Measurements from ENCODE around the gene RAPSN. TPM values are rescaled to one million over a fixed set of nuclear protein-coding genes. Genes with fewer than 3 reads are reported as not detected.

The RAPSN gene
- total RNA-seq, 6 experiments from 2014 or later, result 0.15 to 0.49 (median 0.25) TPM; not detected in 3

DNA sequence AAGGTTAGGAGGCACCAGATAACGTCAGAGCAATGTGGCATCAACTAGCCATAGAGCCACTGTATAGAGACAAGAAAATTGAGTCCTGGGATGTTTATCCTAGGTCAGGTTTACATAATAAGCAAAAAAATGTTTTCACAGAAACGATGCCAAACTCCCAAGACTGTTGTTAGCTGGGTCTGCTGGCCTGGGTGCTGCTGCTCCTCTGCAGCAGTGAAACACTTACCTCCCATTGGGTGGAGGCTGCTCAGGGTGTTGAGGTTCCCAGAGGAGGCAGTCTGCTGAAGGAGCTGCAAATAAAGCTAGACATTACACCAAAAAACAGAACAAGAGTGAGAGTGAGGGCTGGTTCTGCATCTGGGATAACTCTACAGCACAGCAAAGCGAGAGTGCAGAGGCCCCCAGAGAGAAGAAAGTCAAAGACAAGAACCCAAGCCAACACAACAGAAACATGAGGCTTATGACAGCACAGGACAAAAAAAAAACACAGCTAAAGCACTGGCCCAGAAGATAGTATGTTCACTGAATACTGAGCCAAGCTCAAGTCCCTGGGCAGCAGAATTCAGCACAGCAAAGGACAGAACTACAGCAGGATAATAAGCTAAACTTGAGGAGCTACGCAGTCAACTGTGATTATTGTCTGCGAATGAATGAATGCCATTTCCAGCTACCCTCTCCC lies 29.9 kb upstream of the RAPSN start:
- no peaks in the 10 kb centered on the region for H3K9me3 ChIP-seq
- DNase-seq (no peak), ATAC-seq (no peak)
- no peak overlapping the region for H3K4me3 ChIP-seq
- peaks cover 21 to 99% (median 67%) of the 10 kb centered on the region in 4 donors for H3K36me3 ChIP-seq
- no peaks in the 10 kb centered on the region for H3K4me1 ChIP-seq
- WGBS (ENCODE audit: insufficient coverage, low coverage, low lambda C conversion rate, missing lambda C conversion rate), result 63% methylated on average over 4 of the region's 5 CpGs
- no peak overlapping the region for H3K27ac ChIP-seq
- TF ChIP-seq POLR2A (IDR thresholded peaks at IDR 0.05), result no peak
- TF ChIP-seq, protein P1, sequence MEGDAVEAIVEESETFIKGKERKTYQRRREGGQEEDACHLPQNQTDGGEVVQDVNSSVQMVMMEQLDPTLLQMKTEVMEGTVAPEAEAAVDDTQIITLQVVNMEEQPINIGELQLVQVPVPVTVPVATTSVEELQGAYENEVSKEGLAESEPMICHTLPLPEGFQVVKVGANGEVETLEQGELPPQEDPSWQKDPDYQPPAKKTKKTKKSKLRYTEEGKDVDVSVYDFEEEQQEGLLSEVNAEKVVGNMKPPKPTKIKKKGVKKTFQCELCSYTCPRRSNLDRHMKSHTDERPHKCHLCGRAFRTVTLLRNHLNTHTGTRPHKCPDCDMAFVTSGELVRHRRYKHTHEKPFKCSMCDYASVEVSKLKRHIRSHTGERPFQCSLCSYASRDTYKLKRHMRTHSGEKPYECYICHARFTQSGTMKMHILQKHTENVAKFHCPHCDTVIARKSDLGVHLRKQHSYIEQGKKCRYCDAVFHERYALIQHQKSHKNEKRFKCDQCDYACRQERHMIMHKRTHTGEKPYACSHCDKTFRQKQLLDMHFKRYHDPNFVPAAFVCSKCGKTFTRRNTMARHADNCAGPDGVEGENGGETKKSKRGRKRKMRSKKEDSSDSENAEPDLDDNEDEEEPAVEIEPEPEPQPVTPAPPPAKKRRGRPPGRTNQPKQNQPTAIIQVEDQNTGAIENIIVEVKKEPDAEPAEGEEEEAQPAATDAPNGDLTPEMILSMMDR (IDR thresholded peaks at IDR 0.05), result no peak
- intact Hi-C loops (cut with DNase I), result no loop called here
- no peaks in the 10 kb centered on the region for H3K27me3 ChIP-seq

DNA sequence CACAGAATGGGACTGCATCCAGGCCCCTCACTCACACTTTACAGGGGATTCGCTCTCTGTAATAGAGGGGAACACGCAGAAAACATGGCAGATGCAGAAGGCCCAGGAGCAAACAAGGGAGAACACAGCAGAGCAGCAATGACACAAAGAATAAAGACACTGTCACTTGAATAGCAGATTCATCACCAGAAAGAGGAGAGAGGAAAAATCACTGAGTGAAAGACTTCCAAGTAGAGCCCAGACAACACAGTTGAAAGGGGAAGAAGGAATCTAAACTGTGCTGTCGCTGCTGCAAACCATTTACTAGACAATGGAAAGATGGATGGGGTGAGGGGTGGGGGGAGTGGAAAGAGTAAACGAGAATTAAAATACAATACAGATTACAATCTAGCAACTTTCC lies 28.8 kb upstream of the RAPSN start:
- Histone ChIP-seq H3K4me3 (no peak overlapping the region), H3K36me3 (peaks cover 20 to 99% (median 65%) of the 10 kb centered on the region in 4 donors), H3K4me1 (no peaks in the 10 kb centered on the region), H3K27ac (no peak overlapping the region), H3K9me3 (no peaks in the 10 kb centered on the region), H3K27me3 (no peaks in the 10 kb centered on the region)
- intact Hi-C loops (cut with DNase I), result no loop called here
- DNase-seq (peak in 1 of 3 donors; percentile 11), ATAC-seq (no peak)
- no peak for TF ChIP-seq POLR2A (IDR thresholded peaks at IDR 0.05)
- TF ChIP-seq, protein P1 (IDR thresholded peaks at IDR 0.05), result no peak
- 73% methylated on average over 4 of the region's 4 CpGs for WGBS (ENCODE audit: insufficient coverage, low coverage, low lambda C conversion rate, missing lambda C conversion rate)

DNA sequence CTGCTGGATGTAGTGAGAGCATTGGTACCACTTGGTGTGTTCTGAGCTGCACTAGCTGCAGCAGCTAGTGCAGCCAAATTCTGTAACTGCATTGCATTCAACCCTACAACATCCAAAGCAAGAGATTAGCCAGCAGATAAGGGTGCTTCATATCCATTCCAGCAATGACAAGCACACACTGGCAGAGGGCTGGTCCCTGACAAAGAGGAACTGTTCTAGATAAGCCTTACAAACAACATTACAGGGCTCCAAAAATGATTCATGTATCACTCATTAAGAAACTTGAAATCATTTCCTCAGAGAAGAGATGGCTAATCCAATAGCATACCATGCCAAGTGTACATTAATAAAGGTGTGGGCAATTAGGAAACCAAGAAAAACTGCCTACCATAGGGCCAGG lies 28.4 kb upstream of the RAPSN start:
- no peaks in the 10 kb centered on the region for H3K27me3 ChIP-seq
- H3K36me3 ChIP-seq, result peaks cover 18 to 99% (median 63%) of the 10 kb centered on the region in 4 donors
- no peak for ATAC-seq
- H3K27ac ChIP-seq, result no peak overlapping the region
- DNase-seq, result peak in 1 of 3 donors; percentile 8
- H3K4me1 ChIP-seq, result peaks cover 0 to 2% (median 0%) of the 10 kb centered on the region in 4 donors
- no peak overlapping the region for H3K4me3 ChIP-seq
- H3K9me3 ChIP-seq, result no peaks in the 10 kb centered on the region
- intact Hi-C loops (cut with DNase I), result no loop called here
- TF ChIP-seq, protein P1 (IDR thresholded peaks at IDR 0.05), result no peak
- TF ChIP-seq POLR2A (IDR thresholded peaks at IDR 0.05), result no peak

DNA sequence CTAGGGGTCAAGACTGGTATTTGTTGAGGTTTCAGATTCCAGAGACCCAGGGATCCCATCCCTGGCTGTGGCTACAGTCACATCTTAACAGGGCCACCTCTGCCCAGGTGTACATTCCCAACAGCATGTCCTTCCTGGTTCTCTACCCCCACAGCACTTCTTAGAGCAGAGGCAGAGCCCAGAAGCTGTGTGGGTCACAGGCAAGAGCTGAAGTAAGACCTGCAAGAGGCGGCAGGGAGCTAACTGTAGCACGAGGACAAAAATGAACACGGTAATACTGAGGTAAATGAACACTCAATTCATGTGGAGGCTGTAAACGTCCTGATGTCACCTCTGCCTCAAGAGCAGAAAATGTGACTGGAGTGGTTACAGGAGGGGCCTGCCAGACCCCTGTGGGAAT lies 21.7 kb upstream of the RAPSN start:
- H3K9me3 ChIP-seq, result no peaks in the 10 kb centered on the region
- H3K4me1 ChIP-seq, result peaks cover 0 to 55% (median 11%) of the 10 kb centered on the region in 4 donors
- ATAC-seq (no peak), DNase-seq (no peak)
- H3K27ac ChIP-seq, result no peak overlapping the region
- no peaks in the 10 kb centered on the region for H3K27me3 ChIP-seq
- no peak overlapping the region for H3K4me3 ChIP-seq
- peaks cover 7 to 56% (median 32%) of the 10 kb centered on the region in 4 donors for H3K36me3 ChIP-seq
- intact Hi-C loops (cut with DNase I), result no loop called here
- 88% methylated on average over 4 of the region's 4 CpGs for WGBS (ENCODE audit: insufficient coverage, low coverage, low lambda C conversion rate, missing lambda C conversion rate)
- TF ChIP-seq POLR2A (IDR thresholded peaks at IDR 0.05), result no peak
- TF ChIP-seq, protein P1 (IDR thresholded peaks at IDR 0.05), result no peak

Data from right lobe of liver (tissue), 6 donors.